Osteocyte (in vitro differentiated cells): ENCODE data around the gene FBXO48. TPM values are rescaled to one million over a fixed set of nuclear protein-coding genes. Genes with fewer than 3 reads are reported as not detected.

Experiments used
- DNase-seq: peaks from one replicate; pipeline ENCODE4 v3.0.0; 2021; ENCODE audit warnings: mixed read lengths; ENCODE audit not compliant: unreplicated experiment; ENCODE audit errors: extremely low spot score
- H3K27ac Mint-ChIP-seq: one replicate; pipeline ENCODE4 v1.8.0; 2021; ENCODE audit warnings: mild to moderate bottlenecking, mixed read lengths; ENCODE audit not compliant: unreplicated experiment
- H3K27me3 Mint-ChIP-seq: one replicate; pipeline ENCODE4 v1.8.0; 2021; ENCODE audit warnings: mixed read lengths; ENCODE audit not compliant: unreplicated experiment
- H3K36me3 Mint-ChIP-seq: one replicate; pipeline ENCODE4 v1.8.0; 2021; ENCODE audit warnings: mixed read lengths; ENCODE audit not compliant: unreplicated experiment
- H3K4me1 Mint-ChIP-seq: one replicate; pipeline ENCODE4 v1.8.0; 2021; ENCODE audit warnings: mixed read lengths; ENCODE audit not compliant: unreplicated experiment
- H3K4me3 Mint-ChIP-seq: one replicate; pipeline ENCODE4 v1.8.0; 2021; ENCODE audit warnings: mild to moderate bottlenecking, moderate library complexity, mixed read lengths; ENCODE audit not compliant: unreplicated experiment
- H3K9me3 Mint-ChIP-seq: one replicate; pipeline ENCODE4 v1.8.0; 2021; ENCODE audit warnings: mixed read lengths; ENCODE audit not compliant: unreplicated experiment
- total RNA-seq: library from RNA; stranded (reverse); gene quantifications from 2 replicates; pipeline ENCODE4 v1.2.1, GENCODE V29; 2021
- TF ChIP-seq, protein P1 (sequence below): fragments of 200-600 bp; sonication (generic); IDR thresholded peaks from 2 replicates; pipeline ENCODE4 v1.5.0; 2021; ENCODE audit warnings: antibody characterized with exemption, mild to moderate bottlenecking, moderate library complexity

The FBXO48 gene
- total RNA-seq, 1 donor from 2014 or later, result 0.81 TPM

DNA sequence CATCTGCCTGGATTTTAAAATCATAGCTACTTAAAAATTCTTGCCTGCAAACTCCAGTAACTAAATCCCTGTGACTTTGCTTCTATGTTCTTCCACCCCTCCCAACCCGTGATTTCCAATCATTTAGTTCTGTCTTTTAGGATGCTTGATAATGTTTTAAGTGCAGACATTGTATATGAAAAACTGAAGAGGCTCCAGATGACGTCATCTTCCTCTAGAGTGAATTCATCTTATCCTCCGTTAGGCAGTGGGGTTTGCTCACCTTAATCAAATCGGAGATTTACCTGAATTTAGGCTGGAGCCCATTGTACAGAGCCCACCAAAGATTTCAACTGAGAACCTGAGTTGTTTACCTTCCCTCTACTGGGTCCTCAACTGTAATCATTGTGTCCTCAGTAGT is 10.9 kb downstream of the FBXO48 start:
- no peak overlapping the region for H3K27ac Mint-ChIP-seq

DNA sequence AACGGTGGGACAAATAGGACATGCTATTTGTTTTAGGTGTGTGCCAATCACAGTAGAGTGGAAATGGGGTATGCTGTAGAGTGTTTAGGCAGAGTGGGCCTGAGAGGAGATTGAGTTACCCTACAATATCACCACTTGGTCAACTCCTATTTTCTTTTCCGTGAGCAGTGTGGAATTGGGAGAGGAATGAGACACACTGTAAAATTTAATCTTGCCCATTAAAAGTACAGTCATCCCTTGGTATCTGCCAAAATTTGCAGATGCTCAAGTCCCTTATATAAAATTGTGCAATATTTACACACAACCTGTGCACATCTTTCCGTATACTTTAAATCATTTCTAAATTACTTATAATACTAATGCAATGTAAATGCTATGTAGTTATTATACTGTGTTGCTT is 12.4 kb downstream of the FBXO48 start:
- H3K9me3 Mint-ChIP-seq, result no peaks in the 10 kb centered on the region
- no peak overlapping the region for H3K4me3 Mint-ChIP-seq
- no peak for DNase-seq
- no peaks in the 10 kb centered on the region for H3K27me3 Mint-ChIP-seq
- no peaks in the 10 kb centered on the region for H3K36me3 Mint-ChIP-seq
- H3K4me1 Mint-ChIP-seq, result peaks cover 14% of the 10 kb centered on the region
- H3K27ac Mint-ChIP-seq, result no peak overlapping the region
- TF ChIP-seq, protein P1, sequence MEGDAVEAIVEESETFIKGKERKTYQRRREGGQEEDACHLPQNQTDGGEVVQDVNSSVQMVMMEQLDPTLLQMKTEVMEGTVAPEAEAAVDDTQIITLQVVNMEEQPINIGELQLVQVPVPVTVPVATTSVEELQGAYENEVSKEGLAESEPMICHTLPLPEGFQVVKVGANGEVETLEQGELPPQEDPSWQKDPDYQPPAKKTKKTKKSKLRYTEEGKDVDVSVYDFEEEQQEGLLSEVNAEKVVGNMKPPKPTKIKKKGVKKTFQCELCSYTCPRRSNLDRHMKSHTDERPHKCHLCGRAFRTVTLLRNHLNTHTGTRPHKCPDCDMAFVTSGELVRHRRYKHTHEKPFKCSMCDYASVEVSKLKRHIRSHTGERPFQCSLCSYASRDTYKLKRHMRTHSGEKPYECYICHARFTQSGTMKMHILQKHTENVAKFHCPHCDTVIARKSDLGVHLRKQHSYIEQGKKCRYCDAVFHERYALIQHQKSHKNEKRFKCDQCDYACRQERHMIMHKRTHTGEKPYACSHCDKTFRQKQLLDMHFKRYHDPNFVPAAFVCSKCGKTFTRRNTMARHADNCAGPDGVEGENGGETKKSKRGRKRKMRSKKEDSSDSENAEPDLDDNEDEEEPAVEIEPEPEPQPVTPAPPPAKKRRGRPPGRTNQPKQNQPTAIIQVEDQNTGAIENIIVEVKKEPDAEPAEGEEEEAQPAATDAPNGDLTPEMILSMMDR, result no peak

More for the DNA sequence above, 10.9 kb downstream of the FBXO48 start:
- DNase-seq, result no peak
- no peaks in the 10 kb centered on the region for H3K36me3 Mint-ChIP-seq
- H3K27me3 Mint-ChIP-seq, result no peaks in the 10 kb centered on the region
- no peak overlapping the region for H3K4me3 Mint-ChIP-seq
- H3K4me1 Mint-ChIP-seq, result peaks cover 14% of the 10 kb centered on the region
- H3K9me3 Mint-ChIP-seq, result no peaks in the 10 kb centered on the region
- TF ChIP-seq, protein P1, result no peak

DNA sequence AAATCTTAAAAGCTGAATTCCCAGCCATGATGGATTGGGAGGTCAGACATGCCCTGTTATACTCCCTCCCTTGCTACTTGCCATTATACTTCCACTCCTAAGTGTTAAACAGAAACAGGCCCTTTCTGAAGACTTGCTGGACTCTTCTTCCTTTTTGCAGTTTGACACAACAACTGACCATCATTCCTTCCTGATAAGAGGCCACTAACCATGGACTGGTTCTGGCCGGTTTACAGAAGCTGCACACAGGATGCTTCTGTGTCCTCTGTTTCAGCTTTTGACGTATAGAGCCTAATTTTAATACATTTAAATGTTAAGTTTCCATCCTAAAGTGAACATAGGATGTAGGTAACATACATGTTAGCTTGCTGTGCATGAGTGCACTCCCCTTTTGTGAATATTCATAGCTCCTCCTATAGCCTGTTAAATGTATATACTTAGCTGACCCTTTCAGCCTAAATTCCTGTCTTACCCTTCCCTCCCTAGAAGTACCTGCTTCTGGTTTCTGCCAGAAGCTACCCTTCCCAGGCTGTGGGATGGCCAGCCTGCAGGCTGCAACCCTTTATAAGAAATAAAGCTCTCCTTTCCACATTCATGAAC is 13.2 kb downstream of the FBXO48 start:
- Mint-ChIP-seq H3K27me3 (no peaks in the 10 kb centered on the region), H3K9me3 (no peaks in the 10 kb centered on the region), H3K36me3 (no peaks in the 10 kb centered on the region), H3K27ac (no peak overlapping the region), H3K4me3 (no peak overlapping the region), H3K4me1 (peaks cover 10% of the 10 kb centered on the region)
- TF ChIP-seq, protein P1, result no peak
- DNase-seq, result no peak

DNA sequence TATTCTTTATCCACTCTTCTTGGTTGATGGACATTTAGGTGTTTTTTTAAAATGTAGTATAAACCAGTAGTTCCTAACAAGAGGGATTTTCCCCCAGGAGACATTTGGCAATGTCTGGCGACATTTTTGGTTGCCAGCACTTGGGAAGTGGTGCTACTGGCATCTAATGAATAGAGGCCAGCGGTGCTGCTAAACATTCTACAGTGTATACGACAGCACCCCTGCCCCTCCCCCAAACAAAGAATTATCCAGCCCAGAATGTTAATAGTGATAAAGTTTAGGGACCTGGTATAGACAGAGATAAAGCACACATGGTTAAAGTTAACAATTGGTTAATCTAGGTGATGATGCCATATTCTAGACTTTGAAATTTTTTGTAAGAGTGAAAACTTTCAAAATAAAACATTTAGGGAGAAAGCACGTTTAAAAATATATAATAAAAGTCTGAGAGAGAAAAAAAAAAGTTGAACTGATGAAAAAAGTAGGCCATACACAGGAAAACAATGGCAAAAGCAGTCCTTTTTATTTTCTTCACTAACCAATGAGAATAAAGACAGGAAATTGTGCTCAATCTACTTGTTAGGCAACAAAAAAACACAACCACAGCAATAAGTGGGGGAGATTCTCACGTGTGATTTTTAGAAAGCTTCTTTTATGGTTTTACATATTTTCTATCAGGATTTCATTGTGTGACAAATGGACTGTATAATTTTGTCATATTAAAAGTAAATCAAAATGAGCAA is 14.8 kb downstream of the FBXO48 start:
- no peaks in the 10 kb centered on the region for H3K27me3 Mint-ChIP-seq
- H3K4me3 Mint-ChIP-seq, result no peak overlapping the region
- no peak overlapping the region for H3K27ac Mint-ChIP-seq
- H3K36me3 Mint-ChIP-seq, result no peaks in the 10 kb centered on the region
- DNase-seq, result no peak
- no peaks in the 10 kb centered on the region for H3K9me3 Mint-ChIP-seq
- TF ChIP-seq, protein P1, result no peak
- no peaks in the 10 kb centered on the region for H3K4me1 Mint-ChIP-seq
